ENCODE data around the gene LTBR. TPM values are rescaled to one million over a fixed set of nuclear protein-coding genes. Genes with fewer than 3 reads are reported as not detected.
"Not testable (repeated sequence)": the region's sequence is repeated elsewhere in the genome, so short reads cannot be mapped to it uniquely, and the experiment has no call there.

Gene LTBR
- total and polyA plus RNA-seq, 2 experiments from 2014 or later: 0.65 to 4.1 TPM

DNA sequence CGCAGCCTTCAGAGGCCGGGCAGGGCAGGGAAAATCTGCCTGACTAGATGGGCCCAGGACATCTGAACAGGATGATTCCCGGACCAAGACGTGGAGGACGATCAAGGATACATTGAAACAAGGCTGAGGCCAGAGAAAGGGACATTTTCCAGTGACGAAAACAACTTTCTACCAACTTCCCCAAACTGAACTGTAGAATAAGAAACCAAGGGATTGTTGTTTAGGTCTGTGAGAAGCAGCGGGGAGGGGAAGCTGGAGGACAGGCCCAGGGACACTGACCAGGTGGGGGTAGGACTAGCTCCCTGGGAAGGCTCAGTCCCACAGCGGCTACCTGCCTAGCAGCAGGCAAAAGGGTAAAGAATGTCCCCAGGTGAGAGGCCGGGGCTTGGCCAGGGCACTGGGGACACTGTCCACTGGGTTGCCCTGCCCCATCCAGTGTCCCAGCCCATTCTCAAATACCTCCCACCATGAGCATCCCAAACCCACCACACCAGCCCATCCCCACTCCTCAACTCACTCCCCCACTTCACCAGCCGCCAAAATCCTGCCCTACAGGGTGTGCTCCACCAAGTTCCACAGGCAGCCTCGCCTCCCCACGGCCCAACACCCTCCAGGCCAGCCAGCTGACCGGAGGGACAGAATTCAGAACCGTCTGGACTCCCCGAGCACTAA, 43.1 kb upstream of the LTBR start:
- peak overlapping the region; percentile 46 for H3K4me3 ChIP-seq
- no peaks in the 10 kb centered on the region for H3K36me3 ChIP-seq
- TF ChIP-seq, protein P1, sequence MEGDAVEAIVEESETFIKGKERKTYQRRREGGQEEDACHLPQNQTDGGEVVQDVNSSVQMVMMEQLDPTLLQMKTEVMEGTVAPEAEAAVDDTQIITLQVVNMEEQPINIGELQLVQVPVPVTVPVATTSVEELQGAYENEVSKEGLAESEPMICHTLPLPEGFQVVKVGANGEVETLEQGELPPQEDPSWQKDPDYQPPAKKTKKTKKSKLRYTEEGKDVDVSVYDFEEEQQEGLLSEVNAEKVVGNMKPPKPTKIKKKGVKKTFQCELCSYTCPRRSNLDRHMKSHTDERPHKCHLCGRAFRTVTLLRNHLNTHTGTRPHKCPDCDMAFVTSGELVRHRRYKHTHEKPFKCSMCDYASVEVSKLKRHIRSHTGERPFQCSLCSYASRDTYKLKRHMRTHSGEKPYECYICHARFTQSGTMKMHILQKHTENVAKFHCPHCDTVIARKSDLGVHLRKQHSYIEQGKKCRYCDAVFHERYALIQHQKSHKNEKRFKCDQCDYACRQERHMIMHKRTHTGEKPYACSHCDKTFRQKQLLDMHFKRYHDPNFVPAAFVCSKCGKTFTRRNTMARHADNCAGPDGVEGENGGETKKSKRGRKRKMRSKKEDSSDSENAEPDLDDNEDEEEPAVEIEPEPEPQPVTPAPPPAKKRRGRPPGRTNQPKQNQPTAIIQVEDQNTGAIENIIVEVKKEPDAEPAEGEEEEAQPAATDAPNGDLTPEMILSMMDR (IDR thresholded peaks at IDR 0.05; ENCODE audit: low read depth, low read length): no peak
- H3K27me3 ChIP-seq: no peaks in the 10 kb centered on the region
- DNase-seq (ENCODE audit: low read depth in 1 of 2, low spot score in 1 of 2): no peak
- H3K9me3 ChIP-seq (ENCODE audit: low read depth): no peaks in the 10 kb centered on the region
- H3K4me1 ChIP-seq (ENCODE audit: low read depth): peaks cover 39% of the 10 kb centered on the region
- H3K27ac ChIP-seq: peak overlapping the region; percentile 80

DNA sequence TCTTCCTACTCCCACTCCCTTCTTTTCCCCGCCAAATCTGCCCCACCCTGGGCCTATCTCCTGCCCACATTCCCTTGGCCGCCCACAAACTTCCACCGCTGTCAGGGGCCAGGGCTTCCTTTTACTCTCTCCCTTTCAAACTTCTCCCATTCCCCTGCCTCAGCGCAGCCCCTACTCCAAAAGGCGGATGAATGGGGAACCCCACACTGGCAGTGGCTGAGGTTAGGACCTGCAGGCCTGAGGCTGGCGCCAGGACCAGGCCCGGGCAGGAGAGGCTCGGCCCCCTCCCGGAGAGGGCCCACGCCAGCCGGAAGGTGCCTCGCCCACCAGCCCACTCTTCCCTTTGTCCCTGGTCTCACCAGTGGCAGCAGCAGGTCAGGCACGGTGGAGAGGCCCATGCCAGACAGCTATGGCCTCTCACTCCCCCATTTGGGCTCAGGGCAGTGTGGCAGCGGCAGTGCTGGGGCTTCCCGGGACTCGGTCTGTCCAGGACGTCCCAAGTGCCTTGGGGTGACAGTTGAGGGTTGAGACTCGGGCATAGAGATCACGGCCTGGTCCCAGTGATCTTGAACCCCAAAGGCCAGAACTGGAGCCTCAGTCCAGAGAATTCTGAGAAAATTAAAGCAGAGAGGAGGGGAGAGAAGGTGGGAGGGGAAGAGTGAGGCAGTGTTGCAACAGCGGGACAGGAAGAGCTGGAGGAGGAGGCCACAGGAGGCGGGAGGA, 42.4 kb upstream of the LTBR start, which contains the start of gene TNFRSF1A:
Gene TNFRSF1A, minus strand, starts transcription at position 660 of the 723 bp plus-strand sequence. Its CDS starts 262 bp downstream, at position 398.
- TF ChIP-seq, protein P1 (IDR thresholded peaks at IDR 0.05; ENCODE audit: low read depth, low read length): no peak
- no peaks in the 10 kb centered on the region for H3K27me3 ChIP-seq
- no peaks in the 10 kb centered on the region for H3K36me3 ChIP-seq
- H3K4me1 ChIP-seq (ENCODE audit: low read depth): peaks cover 39% of the 10 kb centered on the region
- peak within 1 kb of the TSS; percentile 80 for H3K27ac ChIP-seq
- peak; percentile 64 to 93 for DNase-seq (ENCODE audit: low read depth in 1 of 2, low spot score in 1 of 2)
- no peaks in the 10 kb centered on the region for H3K9me3 ChIP-seq (ENCODE audit: low read depth)
- peak within 1 kb of the TSS; percentile 46 for H3K4me3 ChIP-seq

DNA sequence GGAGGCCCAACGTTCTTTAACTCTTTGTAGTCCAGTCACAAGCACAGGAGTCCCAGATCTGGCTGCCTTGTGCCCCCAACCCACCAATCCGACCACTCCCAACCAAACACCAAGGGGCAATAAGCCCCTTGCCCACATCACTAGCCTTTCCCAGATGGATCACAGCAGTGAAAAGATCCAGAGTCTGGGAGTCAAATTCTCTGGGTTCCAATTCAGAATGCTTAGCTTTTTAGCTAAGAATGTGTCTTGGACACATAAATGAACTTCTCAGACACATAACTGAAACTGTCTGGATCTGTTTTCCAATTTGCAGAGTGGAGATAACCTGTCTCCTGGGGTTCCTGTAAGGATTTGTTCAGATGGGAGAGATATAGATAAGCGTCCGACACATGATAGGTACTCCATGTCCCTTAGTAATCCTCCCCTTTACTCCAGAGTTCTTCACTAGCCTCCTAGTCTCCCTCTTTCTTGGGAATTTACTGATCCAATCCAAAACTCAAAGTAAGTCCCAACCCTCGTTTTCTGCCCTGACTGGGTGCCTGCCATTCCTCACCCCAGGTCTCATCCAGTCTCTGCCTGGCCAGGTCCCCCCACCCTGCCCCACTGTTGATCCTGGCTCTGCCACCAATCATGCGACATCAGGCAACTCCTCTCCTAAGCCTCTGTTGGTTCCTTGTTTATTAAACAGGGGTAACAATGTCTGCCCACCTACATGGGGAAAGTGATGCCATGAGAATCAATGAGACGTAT, 41.6 kb upstream of the LTBR start:
- Histone ChIP-seq H3K4me3 (peak overlapping the region; percentile 46), H3K4me1 (ENCODE audit: low read depth) (peaks cover 32% of the 10 kb centered on the region), H3K27ac (peak overlapping the region; percentile 80), H3K9me3 (ENCODE audit: low read depth) (no peaks in the 10 kb centered on the region), H3K36me3 (no peaks in the 10 kb centered on the region), H3K27me3 (no peaks in the 10 kb centered on the region)
- DNase-seq (ENCODE audit: low read depth in 1 of 2, low spot score in 1 of 2): no peak
- TF ChIP-seq, protein P1 (IDR thresholded peaks at IDR 0.05; ENCODE audit: low read depth, low read length): no peak

DNA sequence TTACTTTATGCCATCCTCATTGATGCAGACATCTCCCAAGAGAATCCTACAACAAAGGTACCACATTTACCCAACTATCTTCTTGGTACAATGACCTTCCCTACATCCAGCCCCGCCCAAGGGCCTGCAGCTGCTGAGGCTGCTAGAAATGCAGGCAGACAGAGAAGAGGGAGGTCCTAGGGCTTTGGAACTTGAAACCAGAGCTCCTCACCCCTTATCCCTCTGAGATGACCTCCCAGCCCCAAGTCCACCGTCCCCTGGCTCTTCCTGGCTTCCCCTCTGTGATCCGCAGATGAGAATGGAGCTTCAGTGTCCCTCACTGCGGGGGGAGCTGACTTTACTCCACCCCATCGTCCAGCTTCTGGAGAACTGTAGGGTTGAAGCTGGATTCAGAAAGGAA, 40.4 kb upstream of the LTBR start:
- no peak for DNase-seq (ENCODE audit: low read depth in 1 of 2, low spot score in 1 of 2)
- Histone ChIP-seq H3K36me3 (no peaks in the 10 kb centered on the region), H3K4me3 (no peak overlapping the region), H3K27ac (no peak overlapping the region), H3K9me3 (ENCODE audit: low read depth) (no peaks in the 10 kb centered on the region), H3K4me1 (ENCODE audit: low read depth) (peaks cover 28% of the 10 kb centered on the region), H3K27me3 (no peaks in the 10 kb centered on the region)
- TF ChIP-seq, protein P1 (IDR thresholded peaks at IDR 0.05; ENCODE audit: low read depth, low read length): no peak

DNA sequence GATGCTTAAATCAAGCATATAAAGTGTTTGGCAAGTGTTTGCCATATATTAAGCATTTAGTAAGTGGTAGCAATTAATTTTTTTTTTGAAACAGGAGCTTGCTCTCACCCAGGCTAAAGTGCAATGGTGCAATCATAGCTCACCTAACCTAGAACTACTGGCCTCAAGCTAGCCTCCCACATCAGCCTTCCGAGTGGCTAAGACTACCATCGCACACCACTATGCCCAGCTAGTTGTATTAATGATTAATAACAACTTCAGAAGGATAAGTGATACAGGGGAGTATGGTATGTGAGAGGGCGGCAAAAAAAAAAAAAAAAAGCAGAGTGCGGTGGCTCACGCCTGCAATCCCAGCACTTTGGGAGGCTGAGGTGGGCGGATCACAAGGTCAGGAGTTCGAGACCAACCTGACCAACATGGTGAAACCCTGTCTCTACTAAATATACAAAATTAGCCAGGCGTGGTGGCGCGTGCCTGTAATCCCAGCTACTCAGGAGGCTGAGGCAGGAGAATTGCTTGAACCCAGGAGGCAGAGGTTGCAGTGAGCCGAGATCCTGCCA, 39.8 kb upstream of the LTBR start:
- not testable (repeated sequence) for H3K4me3 ChIP-seq; H3K27ac ChIP-seq; DNase-seq (ENCODE audit: low read depth in 1 of 2, low spot score in 1 of 2); H3K9me3 ChIP-seq (ENCODE audit: low read depth); H3K36me3 ChIP-seq; H3K27me3 ChIP-seq
- H3K4me1 ChIP-seq (ENCODE audit: low read depth): peaks cover 28% of the 10 kb centered on the region

All from cardiac muscle cell (in vitro differentiated cells and primary cell).